Measurements from ENCODE around the gene B3GNT2.

- TF ChIP-seq CTCF (IDR thresholded peaks at IDR 0.05) (no peak), EZH2 (IDR thresholded peaks at IDR 0.05; ENCODE audit: borderline replicate concordance, insufficient read depth, low read depth, low read length, poor library complexity, severe bottlenecking) (no peak)
These were observed 48.1 kb downstream of the B3GNT2 start for GRCh38 chr2:62243983-62244382.

All from B cell (primary cell).